NCI-H2196 (cell line): Measurements from ENCODE around the gene GM2A.
"Not testable (repeated sequence)": the region's sequence is repeated elsewhere in the genome, so short reads cannot be mapped to it uniquely, and the experiment has no call there.

Experiments
- DNase-seq: peaks from one replicate; lab custom pipeline; 2025; ENCODE audit not compliant: unreplicated experiment; lab: John Stamatoyannopoulos, UW

Gene GM2A

DNA sequence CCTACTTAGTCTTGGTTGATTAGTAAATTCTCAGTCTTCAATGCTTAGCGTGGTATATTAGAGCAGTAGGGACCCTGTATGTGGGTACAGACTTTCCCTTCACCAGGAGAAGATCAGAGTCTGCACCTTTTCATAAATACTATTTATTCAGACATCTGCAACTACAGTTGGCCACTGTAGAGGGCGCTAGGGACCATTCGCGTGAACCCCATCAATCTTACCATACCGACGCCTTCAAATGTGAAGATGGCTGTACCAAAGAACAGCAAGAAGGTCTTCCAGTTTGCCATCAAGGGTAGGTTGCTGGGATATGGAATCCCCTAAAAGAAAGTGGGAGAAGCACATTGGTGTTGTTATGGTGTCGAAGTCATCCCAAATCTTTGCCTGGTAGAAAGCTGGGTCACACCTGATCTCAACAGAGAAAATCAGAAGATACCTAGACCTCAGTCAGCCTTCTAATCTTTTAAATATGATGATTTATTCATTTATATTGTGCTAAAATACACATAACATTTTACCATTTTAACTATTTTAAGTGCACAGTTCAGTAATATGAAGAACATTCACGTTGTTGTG, 31.5 kb downstream of the GM2A start:
- no peak for DNase-seq

DNA sequence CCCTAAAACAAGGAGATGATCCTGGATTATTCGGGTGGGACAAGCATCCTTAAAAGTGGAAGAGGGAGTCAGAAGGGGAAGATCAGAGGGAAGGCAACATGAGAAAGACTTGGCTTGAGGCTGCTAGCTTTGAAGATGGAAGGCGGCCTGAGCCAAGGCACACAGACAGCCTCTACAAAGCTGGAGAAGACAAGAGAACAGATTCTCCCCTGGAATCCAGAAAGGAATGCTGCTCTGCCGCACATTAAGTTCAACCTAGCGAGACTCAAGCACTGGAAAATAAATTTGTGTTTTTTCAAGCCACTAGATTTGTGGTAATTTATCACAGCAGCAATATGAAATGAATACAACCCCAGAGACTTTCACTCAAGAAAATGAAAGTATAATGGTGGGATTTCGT, 32.7 kb downstream of the GM2A start:
- no peak for DNase-seq

DNA sequence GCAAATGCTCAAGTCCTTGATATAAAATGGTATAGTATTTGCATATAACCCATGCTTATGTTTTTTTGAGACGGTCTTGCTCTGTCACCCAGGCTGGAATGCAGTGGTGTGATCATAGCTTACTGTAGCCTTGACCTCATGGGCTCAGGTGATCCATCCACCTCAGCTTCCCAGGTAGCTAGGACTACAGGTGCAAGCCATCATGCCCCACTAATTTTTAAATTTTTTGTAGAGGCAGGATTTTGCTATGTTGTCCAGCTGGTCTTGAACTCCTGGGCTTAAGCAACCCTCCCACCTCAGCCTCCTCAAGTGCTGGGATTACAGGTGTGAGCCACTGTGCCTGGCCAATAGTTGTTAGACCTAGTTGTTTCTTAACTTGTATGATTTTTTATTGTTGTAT, 33.3 kb downstream of the GM2A start:
- DNase-seq = no peak

DNA sequence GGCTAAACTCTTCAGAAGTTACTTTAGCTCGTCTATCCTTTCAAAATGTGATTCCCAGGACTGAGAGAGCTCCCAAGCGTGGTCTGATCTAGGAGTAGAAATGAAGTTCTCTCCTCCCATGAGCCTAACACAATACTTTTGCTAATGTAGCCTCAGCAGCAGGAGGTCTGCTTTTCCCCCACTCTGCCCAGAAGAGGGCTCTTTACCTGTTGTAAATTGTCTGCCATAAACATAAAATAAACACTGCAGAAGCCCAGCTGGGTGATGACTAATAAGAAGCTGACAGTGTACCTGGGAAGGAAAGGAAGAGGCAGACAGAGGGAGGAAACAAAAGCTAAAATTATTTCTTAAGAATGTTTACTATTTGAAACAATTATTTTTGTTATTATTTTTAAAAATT, 35.2 kb downstream of the GM2A start:
- peak; percentile 6 for DNase-seq

DNA sequence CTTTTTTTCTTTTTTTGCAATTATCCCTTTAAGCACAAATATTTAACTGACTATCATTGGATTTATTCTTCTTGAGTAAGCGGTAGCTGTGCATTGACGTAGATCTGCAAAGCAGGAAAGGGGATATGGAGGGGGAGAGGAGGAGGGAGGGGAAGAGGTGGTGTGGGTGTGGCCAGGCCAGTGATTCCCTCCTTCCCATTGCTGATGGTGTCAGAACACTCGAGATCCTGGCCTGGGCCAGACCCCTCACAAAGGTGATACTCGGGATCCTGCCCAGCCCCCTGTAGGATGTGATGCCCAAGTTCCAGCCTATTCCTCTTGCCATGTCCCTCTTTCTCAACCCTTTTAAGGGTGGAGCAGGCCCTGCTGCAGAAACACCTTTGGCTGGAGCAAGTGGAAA, 40.6 kb downstream of the GM2A start:
- DNase-seq = no peak

DNA sequence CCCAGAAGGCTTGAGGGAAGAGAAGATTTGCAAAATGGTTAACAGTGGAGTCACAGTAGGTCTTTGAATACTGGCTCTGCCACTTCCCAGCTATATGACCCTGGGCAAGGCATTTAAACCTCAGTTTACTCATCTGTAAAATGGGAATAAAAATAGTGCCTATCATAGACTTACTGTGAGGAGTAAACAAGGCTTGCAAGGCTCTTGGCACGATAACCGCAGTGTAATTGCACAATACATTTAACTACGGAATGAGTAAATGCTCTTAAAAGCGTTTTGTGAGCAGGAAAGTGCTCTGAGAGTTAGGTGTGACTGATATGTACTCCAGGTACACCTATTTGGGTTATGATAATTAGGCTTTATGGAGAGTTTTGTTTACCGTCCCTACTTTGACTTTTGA, 42.2 kb downstream of the GM2A start:
- DNase-seq = no peak

GRCh38 chr5:151295791-151296477, 42.9 kb downstream of the GM2A start:
- DNase-seq = no peak

GRCh38 chr5:151296478-151296830, 43.5 kb downstream of the GM2A start:
- no peak for DNase-seq

GRCh38 chr5:151296974-151297373, 44.0 kb downstream of the GM2A start:
- DNase-seq = no peak

DNA sequence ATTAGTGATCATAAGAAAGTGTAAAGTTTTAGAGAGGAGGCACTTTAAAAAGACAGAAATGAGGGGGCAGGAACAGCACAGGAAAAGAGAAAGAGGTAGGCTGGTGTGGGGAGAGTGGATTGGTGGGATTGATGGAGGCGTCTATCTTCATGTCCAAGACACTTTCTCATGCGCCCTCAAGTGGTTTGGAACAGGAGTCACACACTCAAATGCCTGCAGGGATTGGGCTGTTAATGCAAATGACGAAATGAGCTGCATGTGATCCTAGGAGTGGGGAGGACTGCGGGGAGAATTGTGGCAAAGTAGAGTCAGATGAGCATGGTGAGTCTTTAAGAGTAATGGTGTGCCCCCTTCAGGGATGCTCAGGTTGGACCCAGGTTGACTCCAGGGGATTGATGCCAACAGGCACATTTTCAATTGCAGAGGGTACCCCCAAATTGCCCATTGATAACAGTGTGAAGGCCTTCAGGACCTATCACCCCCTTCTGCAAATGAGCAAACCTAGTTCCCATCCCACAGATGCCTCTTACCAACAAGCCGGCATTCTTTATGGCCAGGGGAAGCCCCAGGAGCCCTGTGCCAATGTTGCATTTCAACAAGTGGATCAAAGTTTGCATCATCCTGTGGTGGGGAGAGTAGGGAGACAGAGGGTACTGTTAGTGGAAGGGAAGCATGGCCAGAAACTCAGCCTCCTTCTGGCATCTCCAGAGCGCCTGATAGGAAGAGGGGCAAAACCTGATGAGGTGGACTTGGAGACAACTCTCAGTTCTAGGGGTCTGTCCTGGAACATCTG, 45.3 kb downstream of the GM2A start:
- DNase-seq = peak; percentile 8

DNA sequence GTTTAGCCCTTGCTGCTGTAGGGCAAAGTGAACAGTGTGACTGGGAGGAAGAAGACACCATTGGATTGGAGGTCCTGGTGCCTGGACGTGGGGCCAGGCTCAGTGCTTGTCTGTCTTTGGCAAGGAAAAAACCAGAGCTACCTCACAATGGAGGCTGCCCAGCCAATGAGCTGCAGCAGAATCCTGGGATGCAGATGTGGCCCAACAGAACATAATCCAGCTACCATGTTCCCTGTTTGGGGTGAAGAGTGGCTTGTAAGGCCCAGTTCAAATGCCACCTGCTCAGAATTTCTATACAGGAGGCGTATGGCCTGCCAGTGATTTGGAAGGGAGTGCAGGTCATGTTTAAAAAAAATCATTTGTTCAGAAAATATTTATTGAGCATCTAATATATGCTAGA, 50.7 kb downstream of the GM2A start, which contains the start of gene SLC36A3:
SLC36A3 (minus strand) TSS at position 101 of the 400 bp plus-strand sequence. CDS start 412 bp downstream, outside the sequence.
- DNase-seq = no peak

GRCh38 chr5:151309266-151309665, 56.3 kb downstream of the GM2A start:
- DNase-seq = not testable (repeated sequence)

DNA sequence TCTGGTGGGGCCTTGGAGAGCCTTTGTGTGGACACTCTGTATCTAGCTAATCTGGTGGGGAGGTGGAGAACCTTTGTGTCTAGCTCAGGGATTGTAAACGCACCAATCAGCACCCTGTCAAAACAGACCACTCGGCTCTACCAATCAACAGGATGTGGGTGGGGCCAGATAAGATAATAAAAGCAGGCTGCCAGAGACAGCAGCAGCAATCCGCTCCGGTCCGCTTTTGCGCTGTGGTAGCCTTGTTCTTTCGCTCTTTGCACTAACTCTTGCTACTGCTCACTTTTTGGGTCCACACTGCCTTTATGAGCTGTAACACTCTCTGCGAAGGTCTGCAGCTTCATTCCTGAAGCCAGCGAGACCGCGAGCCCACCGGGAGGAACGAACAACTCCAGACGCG, 56.8 kb downstream of the GM2A start:
- not testable (repeated sequence) for DNase-seq

- no peak for DNase-seq
Measured at GRCh38 chr5:151310932-151311331, 57.9 kb downstream of the GM2A start.

GRCh38 chr5:151312756-151313324, 59.9 kb downstream of the GM2A start:
- no peak for DNase-seq

GRCh38 chr5:151313357-151313756, 60.4 kb downstream of the GM2A start:
- DNase-seq = no peak

GRCh38 chr5:151315998-151316597, 63.1 kb downstream of the GM2A start:
- DNase-seq = peak; percentile 80

DNA sequence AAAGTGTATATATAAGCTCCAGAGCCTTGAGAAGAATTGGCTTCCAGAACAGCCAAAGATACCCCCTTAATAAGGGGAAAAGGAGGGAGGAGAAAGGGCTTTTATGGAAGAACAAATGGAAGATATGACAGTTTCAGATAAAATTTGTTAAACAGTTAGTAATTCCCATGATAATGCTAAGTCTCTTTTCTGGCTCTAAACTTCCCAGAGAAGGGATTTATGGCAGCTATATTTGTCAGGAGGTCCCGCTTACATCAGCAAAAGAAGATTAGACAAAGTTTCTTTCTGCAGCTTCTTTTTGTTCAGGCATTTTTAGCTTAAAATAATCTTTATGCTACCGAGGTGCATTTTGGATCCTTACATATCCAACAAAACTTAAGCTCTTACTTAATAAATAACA, 64.9 kb downstream of the GM2A start:
- no peak for DNase-seq

GRCh38 chr5:151318850-151319732, 66.1 kb downstream of the GM2A start:
- DNase-seq = no peak
